ENCODE measurements around the gene TOP3A.

TOP3A gene

DNA sequence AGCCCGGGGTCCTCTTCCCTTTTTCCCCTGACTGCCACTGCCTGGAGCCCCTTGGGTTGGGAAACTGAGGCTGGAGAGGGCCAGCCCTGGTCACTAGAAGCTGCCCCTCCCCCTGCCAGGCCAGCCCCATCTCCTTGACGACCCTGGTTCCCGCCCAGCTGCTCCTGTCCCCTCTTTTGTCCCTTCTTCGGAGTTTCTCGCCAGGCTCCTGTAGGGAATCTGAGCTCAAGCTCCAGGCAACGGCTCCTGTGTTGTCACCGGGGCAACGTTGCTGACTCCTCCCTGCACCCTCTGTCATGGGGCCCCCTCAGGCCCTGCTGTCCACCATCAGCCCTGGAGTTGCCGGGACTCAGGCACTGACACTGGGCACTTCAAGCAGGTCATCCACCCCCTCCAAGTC, 83.6 kb downstream of the TOP3A start:
- DNase-seq (ENCODE audit: low read depth), result no peak

DNA sequence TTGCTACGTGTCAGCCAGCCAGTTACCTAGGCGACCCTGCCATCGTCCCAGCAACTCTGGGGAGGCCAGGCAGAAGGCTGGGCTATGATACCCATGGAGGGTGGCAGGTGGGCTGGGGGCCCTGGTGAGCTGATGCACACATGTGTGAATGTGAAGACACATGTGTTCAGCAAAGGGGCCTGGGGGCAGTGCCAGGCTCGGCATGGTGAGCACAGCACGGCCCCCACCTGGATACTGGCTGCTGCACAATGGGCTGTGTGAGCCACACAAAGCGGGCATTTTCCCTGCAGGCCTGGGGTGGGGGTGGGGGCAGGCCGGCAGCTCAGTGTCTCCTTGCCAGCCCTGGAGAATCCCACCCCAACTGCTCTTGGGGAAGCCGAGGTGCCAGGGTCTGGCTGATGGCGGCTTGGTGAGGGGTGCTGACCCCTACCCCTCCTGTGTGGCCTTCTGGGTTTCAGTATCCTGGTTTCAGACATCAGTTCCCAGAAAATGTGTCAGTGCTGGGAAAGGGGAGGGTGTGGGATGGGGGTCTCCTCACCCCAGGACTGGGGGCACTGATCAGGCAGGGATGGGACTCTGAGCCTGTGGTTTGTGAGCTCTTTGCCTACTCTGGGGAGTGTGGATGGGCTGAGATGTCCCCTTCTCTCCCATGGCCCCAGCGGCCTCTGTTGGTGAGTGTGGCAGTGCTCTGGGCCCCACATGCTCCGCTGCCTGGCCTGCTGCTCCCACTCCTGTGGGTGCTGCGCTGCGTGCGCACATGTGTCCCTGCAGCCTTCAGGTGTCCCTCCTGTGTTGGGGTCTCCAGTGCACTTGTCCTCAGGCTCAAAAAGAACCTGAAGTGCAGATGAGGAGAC, 84.3 kb downstream of the TOP3A start:
- no peak for DNase-seq (ENCODE audit: low read depth)

DNA sequence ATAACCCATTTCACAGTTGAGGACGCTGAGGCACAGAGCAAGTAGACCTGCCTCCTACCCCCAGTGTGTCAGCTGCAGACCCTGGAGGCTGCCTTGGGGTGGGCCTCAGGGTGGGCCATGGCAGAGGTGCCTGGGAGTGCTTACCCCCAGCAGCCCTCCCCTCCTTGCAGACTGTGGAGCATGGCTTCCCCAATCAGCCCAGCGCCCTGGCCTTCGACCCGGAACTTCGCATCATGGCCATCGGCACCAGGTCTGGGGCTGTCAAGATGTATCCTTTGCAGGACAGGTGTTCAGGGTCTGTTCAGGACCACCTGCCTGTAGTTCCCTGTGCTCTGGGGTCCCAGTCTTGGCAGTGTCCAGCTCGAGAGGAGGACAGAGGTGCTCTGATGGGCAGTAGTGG, 85.0 kb downstream of the TOP3A start:
- DNase-seq (ENCODE audit: low read depth), result no peak

DNA sequence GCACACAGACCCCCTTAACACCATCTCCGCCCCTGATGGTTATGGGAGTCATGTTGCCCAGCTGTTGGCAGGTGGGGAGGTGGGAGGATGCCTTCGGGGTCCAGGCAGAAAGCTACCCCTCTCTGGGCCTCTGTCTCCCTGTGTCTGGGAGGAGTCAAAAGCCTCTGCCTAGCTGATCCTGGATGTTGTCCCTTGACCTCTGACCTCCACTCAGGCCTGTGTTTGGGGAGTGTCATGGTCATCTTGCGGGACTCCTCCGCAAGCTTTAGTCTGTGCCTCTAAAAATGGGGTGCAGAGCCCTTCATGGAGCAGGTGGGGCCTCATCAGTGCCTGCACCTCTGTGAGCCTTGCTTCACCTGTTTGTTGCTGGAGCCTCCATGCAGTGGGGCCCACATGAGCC, 85.5 kb downstream of the TOP3A start:
- DNase-seq (ENCODE audit: low read depth), result no peak

DNA sequence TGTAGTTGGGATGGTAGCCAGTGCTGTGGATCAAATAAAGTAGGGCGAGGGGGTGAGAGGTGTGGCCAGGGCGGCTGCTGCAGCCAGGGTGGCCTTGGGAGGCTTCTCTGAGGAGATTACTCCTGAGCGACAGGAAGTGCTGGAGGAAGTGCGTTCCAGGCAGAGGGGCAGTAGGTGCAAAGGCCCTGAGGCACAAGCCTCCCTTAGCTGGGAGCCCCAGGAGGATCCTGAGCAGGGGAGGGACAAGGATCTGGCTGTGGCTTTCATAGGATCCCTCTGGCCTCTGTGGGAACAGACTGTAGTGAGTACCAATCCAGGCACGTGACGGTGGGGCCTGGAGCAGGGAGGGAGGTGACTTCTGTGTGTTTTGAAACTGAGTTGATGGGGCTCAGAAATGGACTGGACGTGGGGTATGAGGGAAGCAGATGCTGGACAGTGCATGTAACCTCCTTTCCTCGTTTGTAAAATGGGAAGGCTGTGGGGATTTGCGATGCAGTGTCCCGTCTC, 86.6 kb downstream of the TOP3A start:
- DNase-seq (ENCODE audit: low read depth), result no peak

DNA sequence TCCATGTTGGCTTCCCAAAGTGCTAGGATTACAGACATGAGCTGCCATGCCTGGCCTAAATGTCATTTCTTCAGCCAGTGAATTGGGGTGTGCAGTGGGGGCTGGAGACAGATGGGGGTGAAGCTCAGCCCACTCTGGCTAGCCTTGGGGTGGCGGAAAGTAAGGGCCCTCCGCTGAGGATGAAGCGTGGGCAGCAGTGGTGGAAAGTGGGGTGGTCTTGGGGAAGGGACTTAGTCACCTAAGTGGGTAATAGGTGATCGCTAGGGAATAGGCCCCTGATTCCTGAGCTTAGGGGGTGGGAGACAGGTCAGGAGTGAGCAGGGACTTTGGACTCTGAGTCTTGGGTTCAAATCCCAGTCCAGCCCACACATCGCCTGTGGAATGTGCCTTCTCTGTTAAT, 87.2 kb downstream of the TOP3A start:
- DNase-seq (ENCODE audit: low read depth), result no peak

DNA sequence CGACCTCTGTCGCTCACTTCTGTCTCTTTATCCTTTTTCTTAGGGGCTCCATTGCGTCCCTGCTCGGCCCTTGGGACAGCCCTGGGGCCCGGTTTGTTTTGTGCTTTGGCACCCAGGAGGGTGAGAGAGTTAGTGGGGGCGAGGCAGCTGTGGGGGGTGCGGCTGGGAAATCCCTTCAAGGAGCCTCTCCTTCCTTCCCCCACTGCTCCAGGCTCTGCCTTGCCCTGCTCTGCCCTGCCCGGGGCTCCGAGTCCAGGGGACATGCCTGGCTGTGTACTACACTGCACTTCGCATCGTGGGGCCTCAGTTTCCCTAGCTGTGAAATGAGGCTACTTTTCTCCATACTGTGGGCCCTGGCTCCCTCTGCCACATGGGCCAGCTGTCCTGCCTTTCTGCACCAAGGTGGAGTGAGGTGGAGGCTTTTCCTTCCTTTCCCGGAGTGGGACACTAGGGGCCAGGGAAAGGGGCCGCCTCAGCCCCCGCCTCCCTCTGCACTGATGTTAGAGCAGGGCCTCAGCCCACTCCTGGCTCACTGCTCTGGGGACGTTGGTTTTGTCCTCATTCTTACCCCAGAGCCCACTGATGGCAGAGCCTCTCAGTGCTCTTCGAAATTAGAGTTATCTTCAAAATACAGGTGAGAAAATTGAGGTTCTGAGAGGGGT, 88.4 kb downstream of the TOP3A start:
- no peak for DNase-seq (ENCODE audit: low read depth)

DNA sequence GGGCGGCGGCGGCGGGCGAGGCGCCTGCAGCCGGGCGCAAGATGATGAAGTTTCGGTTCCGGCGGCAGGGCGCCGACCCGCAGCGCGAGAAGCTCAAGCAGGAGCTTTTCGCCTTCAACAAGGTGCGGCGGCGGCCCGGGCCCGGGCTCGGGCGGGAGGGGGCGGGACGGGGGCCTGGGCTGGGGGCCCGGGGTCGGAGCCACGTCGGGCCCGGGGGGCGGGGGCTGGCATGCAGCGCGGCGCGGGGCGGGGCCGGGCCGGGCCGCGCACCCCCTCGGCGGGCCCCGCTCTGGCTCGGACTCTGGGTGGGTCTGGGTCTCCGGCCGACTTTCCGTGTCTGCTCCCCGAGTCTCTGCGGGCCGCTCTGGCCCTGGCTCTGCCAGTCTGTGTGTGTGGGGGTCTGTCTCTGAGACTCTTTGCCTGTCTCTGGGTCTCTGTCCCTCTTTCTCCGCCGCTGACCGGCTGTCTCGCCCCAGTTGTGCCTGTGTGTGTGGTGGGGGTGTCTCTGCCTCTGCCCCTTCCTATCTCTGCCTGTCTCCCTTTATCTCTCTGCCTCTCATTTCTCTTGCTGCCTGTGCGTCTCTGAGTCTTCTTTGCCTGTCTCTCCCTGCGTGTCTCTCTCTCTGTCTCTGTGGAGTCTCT, 89.0 kb downstream of the TOP3A start:
- DNase-seq (ENCODE audit: low read depth), result no peak

DNA sequence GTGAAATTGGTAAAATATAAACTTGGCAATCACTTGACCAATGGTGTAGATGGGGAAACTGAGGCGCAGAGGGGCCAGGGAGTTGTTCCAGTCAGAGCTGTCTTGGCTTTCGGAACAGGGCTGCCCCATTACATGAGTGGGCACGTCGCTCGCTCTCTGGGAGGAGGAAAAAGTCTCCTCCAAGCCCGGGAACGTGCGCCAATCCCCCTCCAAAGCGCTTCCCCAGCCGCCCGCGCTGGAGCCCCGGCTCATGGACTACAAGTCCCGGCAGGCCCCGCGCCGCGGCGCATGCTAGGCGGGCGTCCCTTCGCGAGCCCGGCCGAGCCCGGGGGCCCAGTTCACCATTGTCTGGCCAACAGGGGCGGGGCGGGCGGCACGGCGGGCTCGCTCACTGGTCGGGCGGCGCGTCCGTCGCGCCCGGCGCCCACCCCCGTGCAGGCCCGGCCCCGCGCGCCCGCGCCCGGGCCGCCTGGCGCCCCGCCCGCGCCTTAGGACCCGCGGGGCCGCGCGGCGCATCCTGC, 89.6 kb downstream of the TOP3A start, which contains the start of gene LLGL1:
TSS of gene LLGL1 (plus strand) at position 515 of the 521 bp plus-strand sequence. CDS start 48 bp downstream, outside the sequence.
- peak; percentile 94 for DNase-seq (ENCODE audit: low read depth)

DNA sequence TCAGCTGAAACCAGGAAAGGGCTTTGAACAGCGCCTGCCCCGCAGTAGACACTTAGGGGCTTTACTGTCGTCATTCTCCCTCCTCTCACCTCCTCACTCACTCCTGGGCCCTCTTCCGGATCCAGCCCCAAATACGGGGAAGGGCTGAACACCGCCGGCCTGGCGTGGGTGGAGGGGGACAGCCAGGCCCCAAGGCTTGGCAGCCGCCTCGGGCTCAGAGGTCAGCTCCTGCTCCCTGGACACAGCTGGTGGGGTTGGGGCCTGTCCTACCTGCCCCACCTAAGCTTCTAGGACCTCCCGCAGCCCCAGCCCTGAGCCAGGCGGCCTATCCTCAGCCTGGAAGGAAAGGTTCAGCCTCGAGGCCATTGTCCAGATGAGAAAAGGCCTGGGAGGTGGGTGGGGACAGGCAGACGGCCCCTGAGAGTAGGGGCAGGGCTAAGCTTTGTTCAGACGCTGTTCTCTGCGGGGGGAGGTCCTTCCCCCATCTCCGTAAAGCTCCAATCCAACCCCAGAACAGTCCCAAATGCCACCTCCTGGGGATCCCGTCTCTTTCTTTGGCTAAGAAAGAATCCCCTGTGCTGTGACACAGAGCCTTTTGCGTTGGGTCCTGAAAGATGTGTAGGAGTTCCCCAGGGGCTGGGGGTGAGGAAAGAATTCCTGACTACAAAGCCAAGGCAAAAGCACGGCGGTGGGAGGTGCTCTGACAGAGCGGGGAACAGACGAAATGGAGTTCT, 90.2 kb downstream of the TOP3A start:
- DNase-seq (ENCODE audit: low read depth), result no peak

DNA sequence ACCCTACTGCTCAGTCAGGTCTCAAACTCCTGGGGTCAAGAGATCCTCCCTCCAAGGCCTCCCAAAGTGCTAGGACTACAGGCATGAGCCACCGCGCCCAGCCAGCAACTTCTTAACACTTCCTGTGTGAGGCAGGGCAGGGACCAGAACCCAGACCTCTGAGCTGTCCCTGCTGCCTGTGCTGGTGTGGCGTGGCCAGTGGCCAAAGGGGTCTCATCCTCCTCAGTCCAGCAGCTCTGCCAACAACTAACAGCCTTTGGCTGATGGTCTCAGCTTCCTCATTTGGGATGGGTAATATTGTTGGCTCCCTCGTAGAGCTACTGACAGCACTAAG, 90.8 kb downstream of the TOP3A start:
- no peak for DNase-seq (ENCODE audit: low read depth)
